GM10847 (cell line): ENCODE data around the gene THBD.

Experiments used
- POLR2A ChIP-seq: IDR thresholded peaks from 2 replicates; pipeline ENCODE4 v1.6.1; 2011; ENCODE audit not compliant: insufficient read length; ENCODE audit errors: extremely low read depth

The THBD gene

GRCh38 chr20:23087587-23088251 is 38.2 kb upstream of the THBD start:
- no peak for TF ChIP-seq POLR2A

GRCh38 chr20:23086931-23087411 is 37.5 kb upstream of the THBD start:
- no peak for TF ChIP-seq POLR2A

- TF ChIP-seq POLR2A: no peak
These were observed 36.6 kb upstream of the THBD start, which contains the start of gene CD93 for GRCh38 chr20:23086056-23086566. Gene CD93 (minus strand): TSS chr20:23086324. CDS start chr20:23086192, 132 bp downstream.

GRCh38 chr20:23085436-23086055 is 36.1 kb upstream of the THBD start:
- no peak for TF ChIP-seq POLR2A

- no peak for TF ChIP-seq POLR2A
These were observed 35.4 kb upstream of the THBD start for GRCh38 chr20:23084845-23085365.

GRCh38 chr20:23084282-23084844 is 34.9 kb upstream of the THBD start:
- no peak for TF ChIP-seq POLR2A

- TF ChIP-seq POLR2A: no peak
These were observed 34.2 kb upstream of the THBD start for GRCh38 chr20:23083553-23084220.

- no peak for TF ChIP-seq POLR2A
These were observed 33.5 kb upstream of the THBD start for GRCh38 chr20:23082846-23083552.

- no peak for TF ChIP-seq POLR2A
These were observed 31.9 kb upstream of the THBD start for GRCh38 chr20:23081263-23081819.

- TF ChIP-seq POLR2A: no peak
These were observed 31.0 kb upstream of the THBD start for GRCh38 chr20:23080521-23080920.

GRCh38 chr20:23079926-23080325 is 30.5 kb upstream of the THBD start:
- TF ChIP-seq POLR2A: no peak

- TF ChIP-seq POLR2A: no peak
These were observed 29.5 kb upstream of the THBD start for GRCh38 chr20:23079016-23079351.

- no peak for TF ChIP-seq POLR2A
These were observed 29.0 kb upstream of the THBD start for GRCh38 chr20:23078351-23079015.

- TF ChIP-seq POLR2A: no peak
These were observed 27.8 kb upstream of the THBD start for GRCh38 chr20:23077277-23077676.
